A549 (cell line): Measurements from ENCODE around the gene MYCBP. TPM values are rescaled to one million over a fixed set of nuclear protein-coding genes. Genes with fewer than 3 reads are reported as not detected.

Experiments used
- ATAC-seq, 2 experiments: fragments of 200-7000 bp in 1 of 2; fragments of >200 bp in 1 of 2; cut with Nextera tagmentation in 1 of 2; cut with Tn5 transposase in 1 of 2; 3 replicates each; pipeline versions ENCODE4 v1.8.0 to v1.9.1; 2018 to 2020; ENCODE audit warnings: mild to moderate bottlenecking in 1 of 2, moderate library complexity in 1 of 2
- CTCF ChIA-PET: fragments of 300-600 bp; sonication (Branson Sonifier 250); formaldehyde crosslinking; extraction: SDS; loops from one replicate; lab custom pipeline; 2021; ENCODE audit warnings: antibody characterized with exemption, inconsistent platforms; lab: Yijun Ruan, JAX
- POLR2A ChIA-PET: fragments of 350-600 bp; formaldehyde crosslinking; extraction: SDS; loops from one replicate; lab custom pipeline; 2021; ENCODE audit warnings: antibody characterized with exemption, inconsistent platforms; lab: Yijun Ruan, JAX
- DNase-seq, 2 experiments: peaks; one replicate each; pipeline versions ENCODE4 v3.0.0 to v3.0.0-alpha.2; 2011 to 2016; ENCODE audit warnings: low read depth in 1 of 2, low spot score in 1 of 2
- FAIRE-seq: peaks from 2 replicates; lab custom pipeline; 2011; peaks lifted over from hg19 to GRCh38; lab: Jason Lieb, UNC
- H3K27ac ChIP-seq, 2 experiments: fragments of >200 bp; sonication (Bioruptor Twin); formaldehyde crosslinking; 3 replicates each; pipeline ENCODE4 v1.5.1; 2016 to 2017
- H3K4me1 ChIP-seq: fragments of >200 bp; sonication (Bioruptor Twin); formaldehyde crosslinking; 3 replicates; pipeline ENCODE4 v1.6.1; 2016
- H3K4me2 ChIP-seq: fragments of >200 bp; sonication (Bioruptor Twin); formaldehyde crosslinking; 3 replicates; pipeline ENCODE4 v1.6.1; 2016
- H3K4me3 ChIP-seq: fragments of >200 bp; sonication (Bioruptor Twin); formaldehyde crosslinking; 3 replicates; pipeline ENCODE4 v1.5.1; 2016
- H3K9me3 ChIP-seq: fragments of >200 bp; sonication (Bioruptor Twin); formaldehyde crosslinking; 3 replicates; pipeline ENCODE4 v1.6.1; 2016
- BCL3 ChIP-seq: fragments of >200 bp; sonication (Bioruptor Twin); formaldehyde crosslinking; IDR thresholded peaks from 3 replicates; pipeline ENCODE4 v1.6.1; 2016
- BHLHE40 ChIP-seq: IDR thresholded peaks from 2 replicates; pipeline ENCODE4 v1.6.1; 2012; ENCODE audit warnings: low read depth, low read length, inconsistent platforms
- EHMT2 ChIP-seq: fragments of 200-600 bp; sonication (generic); IDR thresholded peaks from 2 replicates; pipeline ENCODE4 v1.6.1; 2016; ENCODE audit warnings: antibody characterized with exemption, low read depth, mild to moderate bottlenecking, moderate library complexity
- EP300 ChIP-seq, 2 experiments: fragments of >200 bp; sonication (Bioruptor Twin); formaldehyde crosslinking; IDR thresholded peaks; 2 replicates in 1 of 2; 3 replicates in 1 of 2; pipeline ENCODE4 v1.6.1; 2016 to 2017
- ESRRA ChIP-seq: fragments of 150-350 bp; IDR thresholded peaks from 2 replicates; pipeline ENCODE4 v1.6.1; 2014; ENCODE audit warnings: mild to moderate bottlenecking, low read length, borderline replicate concordance
- FOSB ChIP-seq: fragments of 250-450 bp; sonication (Bioruptor Pico); IDR thresholded peaks from 2 replicates; pipeline ENCODE4 v1.5.0; 2020; ENCODE audit warnings: mild to moderate bottlenecking, moderate library complexity
- HDAC2 ChIP-seq: fragments of 200-600 bp; sonication (generic); IDR thresholded peaks from 2 replicates; pipeline ENCODE4 v1.6.1; 2016
- HES2 ChIP-seq: fragments of >200 bp; sonication (Bioruptor Twin); formaldehyde crosslinking; IDR thresholded peaks from 2 replicates; pipeline ENCODE4 v1.6.1; 2016
- NFE2L2 ChIP-seq: fragments of 150-350 bp; conservative IDR thresholded peaks from 2 replicates; pipeline ENCODE4 v1.6.1; 2014; ENCODE audit warnings: low read length
- NPAS2 ChIP-seq: fragments of 250-450 bp; sonication (Bioruptor Pico); IDR thresholded peaks from 2 replicates; pipeline ENCODE4 v1.8.0; 2022; ENCODE audit warnings: mild to moderate bottlenecking, moderate library complexity, borderline replicate concordance
- PHF8 ChIP-seq: fragments of 200-600 bp; sonication (generic); IDR thresholded peaks from 2 replicates; pipeline ENCODE4 v1.6.1; 2016; ENCODE audit warnings: low read depth, mild to moderate bottlenecking, antibody characterized with exemption, moderate library complexity, borderline replicate concordance
- POLR2A ChIP-seq: IDR thresholded peaks from 2 replicates; pipeline ENCODE4 v1.6.1; 2012; ENCODE audit warnings: mild to moderate bottlenecking, low read length
- RARB ChIP-seq: fragments of 250-450 bp; sonication (Bioruptor Pico); IDR thresholded peaks from 2 replicates; pipeline ENCODE4 v1.8.0; 2021; ENCODE audit warnings: mild to moderate bottlenecking, moderate library complexity
- RNF2 ChIP-seq: fragments of 200-600 bp; sonication (generic); IDR thresholded peaks from 2 replicates; pipeline ENCODE4 v1.6.1; 2016; ENCODE audit warnings: low read depth, mild to moderate bottlenecking, antibody characterized with exemption, moderate library complexity, borderline replicate concordance
- ZFP36 ChIP-seq: fragments of 450-650 bp; IDR thresholded peaks from 2 replicates; pipeline ENCODE4 v1.6.1; 2014; ENCODE audit warnings: borderline replicate concordance; ENCODE audit not compliant: partially characterized antibody
- ZNF302 ChIP-seq: fragments of 250-450 bp; sonication (Bioruptor Pico); IDR thresholded peaks from 2 replicates; pipeline ENCODE4 v1.9.0; 2021; ENCODE audit warnings: inconsistent platforms, mild to moderate bottlenecking, moderate library complexity
- WGBS: methylation state at CpG from one replicate; pipeline ENCODE4 v1.1.6; 2017; ENCODE audit errors: missing lambda C conversion rate; 5-methylcytosine and 5-hydroxymethylcytosine counted together
- polyA plus RNA-seq, 4 experiments: library from polyadenylated mRNA; depleted of rRNA in 3 of 4; stranded (reverse); fragments of >200 nt; fragmentation: RNase III in 1 of 4; extraction: RNeasy Plus Mini Kit Qiagen cat#74134 plus additional on column Dnase treatment in 1 of 4; gene quantifications; 2 replicates in 3 of 4; 3 replicates in 1 of 4; pipeline ENCODE4 v1.2.3, GENCODE V29; 2011 to 2017
- TF ChIP-seq, protein P1 (sequence below): fragments of >200 bp; sonication (Bioruptor Twin); formaldehyde crosslinking; IDR thresholded peaks from 3 replicates; pipeline ENCODE4 v1.5.1; 2016
- TF ChIP-seq, protein P2 (sequence below): fragments of 450-650 bp; IDR thresholded peaks from 2 replicates; pipeline ENCODE4 v1.6.1; 2014; ENCODE audit warnings: antibody characterized with exemption
- TF ChIP-seq, protein P3 (sequence below): fragments of 250-450 bp; sonication (Bioruptor Pico); IDR thresholded peaks from 2 replicates; pipeline ENCODE4 v1.5.0; 2021; ENCODE audit warnings: mild to moderate bottlenecking, moderate library complexity, borderline replicate concordance

Gene MYCBP
- polyA plus RNA-seq, 2 of the 4 experiments (the other 2 are of a cell fraction) = 25.0 to 25.5 TPM

DNA sequence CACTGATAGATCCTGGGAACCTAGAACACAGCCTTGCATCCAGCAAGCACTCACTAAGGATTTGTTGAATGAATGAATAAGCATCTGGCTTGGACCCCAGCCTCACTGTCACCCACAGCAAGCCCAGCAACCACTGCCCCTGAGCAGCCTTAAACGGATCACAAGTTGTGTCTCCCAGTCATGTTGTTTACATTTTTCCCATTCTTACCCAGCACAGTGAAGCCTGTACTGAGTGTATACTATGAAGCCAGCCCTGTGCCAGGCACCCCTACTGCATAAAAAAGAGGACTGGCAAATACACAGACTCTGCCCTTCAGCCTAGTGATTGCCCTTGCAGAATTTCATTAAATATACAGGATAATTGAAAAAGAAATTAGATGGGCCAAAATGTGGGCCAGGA lies 43.8 kb downstream of the MYCBP start:
- ChIA-PET POLR2A (no interaction called here), CTCF (no interaction called here)
- Histone ChIP-seq H3K27ac (no peak overlapping the region), H3K9me3 (no peaks in the 10 kb centered on the region), H3K4me1 (no peaks in the 10 kb centered on the region), H3K4me3 (no peak overlapping the region), H3K4me2 (no peak overlapping the region)
- TF ChIP-seq FOSB (CRISPR knock-in tag) (no peak), BCL3 (no peak), NPAS2 (CRISPR knock-in tag) (no peak), ZFP36 (no peak), EHMT2 (no peak), RARB (CRISPR knock-in tag) (no peak), BHLHE40 (no peak)
- FAIRE-seq = no peak
- no peak for ATAC-seq
- WGBS = 0% methylated on average over 1 of the region's 1 CpG
- no peak for DNase-seq

GRCh38 chr1:38827318-38827717 lies 45.8 kb downstream of the MYCBP start:
- FAIRE-seq (no peak), ATAC-seq (no peak), DNase-seq (no peak)
- H3K9me3 ChIP-seq = no peaks in the 10 kb centered on the region
- POLR2A ChIA-PET = interaction anchor here (0.6 kb wide), 1 partner anchor 804 kb away, joined by 3 read pairs; no protein-coding TSS in a partner anchor
- H3K27ac ChIP-seq = no peak overlapping the region
- no peak overlapping the region for H3K4me3 ChIP-seq
- no peak for TF ChIP-seq POLR2A
- TF ChIP-seq ESRRA = no peak
- TF ChIP-seq EP300 (IDR thresholded peaks at IDR 0.05) = no peak
- no peak for TF ChIP-seq PHF8
- no peak for TF ChIP-seq NFE2L2
- TF ChIP-seq RNF2 = no peak
- TF ChIP-seq, protein P1, sequence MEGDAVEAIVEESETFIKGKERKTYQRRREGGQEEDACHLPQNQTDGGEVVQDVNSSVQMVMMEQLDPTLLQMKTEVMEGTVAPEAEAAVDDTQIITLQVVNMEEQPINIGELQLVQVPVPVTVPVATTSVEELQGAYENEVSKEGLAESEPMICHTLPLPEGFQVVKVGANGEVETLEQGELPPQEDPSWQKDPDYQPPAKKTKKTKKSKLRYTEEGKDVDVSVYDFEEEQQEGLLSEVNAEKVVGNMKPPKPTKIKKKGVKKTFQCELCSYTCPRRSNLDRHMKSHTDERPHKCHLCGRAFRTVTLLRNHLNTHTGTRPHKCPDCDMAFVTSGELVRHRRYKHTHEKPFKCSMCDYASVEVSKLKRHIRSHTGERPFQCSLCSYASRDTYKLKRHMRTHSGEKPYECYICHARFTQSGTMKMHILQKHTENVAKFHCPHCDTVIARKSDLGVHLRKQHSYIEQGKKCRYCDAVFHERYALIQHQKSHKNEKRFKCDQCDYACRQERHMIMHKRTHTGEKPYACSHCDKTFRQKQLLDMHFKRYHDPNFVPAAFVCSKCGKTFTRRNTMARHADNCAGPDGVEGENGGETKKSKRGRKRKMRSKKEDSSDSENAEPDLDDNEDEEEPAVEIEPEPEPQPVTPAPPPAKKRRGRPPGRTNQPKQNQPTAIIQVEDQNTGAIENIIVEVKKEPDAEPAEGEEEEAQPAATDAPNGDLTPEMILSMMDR = no peak
- TF ChIP-seq HDAC2 = no peak
- no peak for TF ChIP-seq FOSB (CRISPR knock-in tag)
- no peak for TF ChIP-seq RARB (CRISPR knock-in tag)
- TF ChIP-seq HES2 = no peak
- no peak for TF ChIP-seq ZNF302 (CRISPR knock-in tag)
- TF ChIP-seq, protein P2, sequence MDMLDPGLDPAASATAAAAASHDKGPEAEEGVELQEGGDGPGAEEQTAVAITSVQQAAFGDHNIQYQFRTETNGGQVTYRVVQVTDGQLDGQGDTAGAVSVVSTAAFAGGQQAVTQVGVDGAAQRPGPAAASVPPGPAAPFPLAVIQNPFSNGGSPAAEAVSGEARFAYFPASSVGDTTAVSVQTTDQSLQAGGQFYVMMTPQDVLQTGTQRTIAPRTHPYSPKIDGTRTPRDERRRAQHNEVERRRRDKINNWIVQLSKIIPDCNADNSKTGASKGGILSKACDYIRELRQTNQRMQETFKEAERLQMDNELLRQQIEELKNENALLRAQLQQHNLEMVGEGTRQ = no peak
- TF ChIP-seq NPAS2 (CRISPR knock-in tag) = no peak
- H3K4me2 ChIP-seq = no peak overlapping the region
- H3K4me1 ChIP-seq = no peaks in the 10 kb centered on the region
- CTCF ChIA-PET = interaction anchor here (0.7 to 1.0 kb wide), 2 partner anchors 9 to 219 kb away, joined by 3 read pairs; no protein-coding TSS in a partner anchor
- 35% methylated on average over 2 of the region's 2 CpGs for WGBS

DNA sequence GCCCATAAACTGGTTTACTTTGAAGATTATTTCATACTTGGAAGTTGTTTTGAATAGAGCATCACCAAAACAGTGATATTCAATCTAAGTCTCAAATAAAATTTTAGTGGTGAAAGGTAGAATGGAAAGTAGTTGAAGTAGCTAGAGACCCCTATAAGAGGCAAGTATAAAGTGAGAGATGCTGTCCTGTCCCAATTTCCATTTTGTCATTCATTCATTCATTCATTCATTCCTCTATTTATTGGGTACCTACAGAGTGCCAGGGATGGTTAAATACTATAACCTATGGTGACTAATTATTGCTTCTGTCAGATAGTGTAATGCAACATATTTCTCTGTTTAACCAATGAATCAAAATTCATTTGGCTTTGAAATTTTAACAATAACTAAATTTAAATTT lies 46.3 kb downstream of the MYCBP start:
- TF ChIP-seq, protein P3, sequence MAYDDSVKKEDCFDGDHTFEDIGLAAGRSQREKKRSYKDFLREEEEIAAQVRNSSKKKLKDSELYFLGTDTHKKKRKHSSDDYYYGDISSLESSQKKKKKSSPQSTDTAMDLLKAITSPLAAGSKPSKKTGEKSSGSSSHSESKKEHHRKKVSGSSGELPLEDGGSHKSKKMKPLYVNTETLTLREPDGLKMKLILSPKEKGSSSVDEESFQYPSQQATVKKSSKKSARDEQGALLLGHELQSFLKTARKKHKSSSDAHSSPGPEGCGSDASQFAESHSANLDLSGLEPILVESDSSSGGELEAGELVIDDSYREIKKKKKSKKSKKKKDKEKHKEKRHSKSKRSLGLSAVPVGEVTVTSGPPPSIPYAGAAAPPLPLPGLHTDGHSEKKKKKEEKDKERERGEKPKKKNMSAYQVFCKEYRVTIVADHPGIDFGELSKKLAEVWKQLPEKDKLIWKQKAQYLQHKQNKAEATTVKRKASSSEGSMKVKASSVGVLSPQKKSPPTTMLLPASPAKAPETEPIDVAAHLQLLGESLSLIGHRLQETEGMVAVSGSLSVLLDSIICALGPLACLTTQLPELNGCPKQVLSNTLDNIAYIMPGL (CRISPR knock-in tag) = no peak
- ChIA-PET POLR2A (interaction anchor here (0.6 kb wide), 1 partner anchor 804 kb away, joined by 3 read pairs; no protein-coding TSS in a partner anchor), CTCF (interaction anchor here (0.7 to 1.0 kb wide), 2 partner anchors 8 to 218 kb away, joined by 3 read pairs; no protein-coding TSS in a partner anchor)
- Histone ChIP-seq H3K27ac (no peak overlapping the region), H3K9me3 (no peaks in the 10 kb centered on the region), H3K4me2 (no peak overlapping the region), H3K4me1 (no peaks in the 10 kb centered on the region), H3K4me3 (no peak overlapping the region)
- no peak for DNase-seq
- ATAC-seq = no peak
- FAIRE-seq = no peak
